Mesendoderm (in vitro differentiated cells): ENCODE data around the gene CD7.

Experiments used
- DNase-seq: peaks from one replicate; pipeline ENCODE4 v3.0.0; 2013
- H2AK5ac ChIP-seq: 2 replicates; pipeline ENCODE4 v1.6.1; 2013; ENCODE audit warnings: low read length, inconsistent platforms
- H2BK120ac ChIP-seq: 2 replicates; pipeline ENCODE4 v1.6.1; 2013; ENCODE audit warnings: low read depth, mild to moderate bottlenecking, low read length, moderate library complexity, mixed read lengths
- H2BK15ac ChIP-seq: replicated peaks from 2 replicates; pipeline ENCODE4 v1.6.1; 2013; ENCODE audit warnings: low read depth, mild to moderate bottlenecking, moderate library complexity
- H2BK5ac ChIP-seq: 2 replicates; pipeline ENCODE4 v1.6.1; 2013; ENCODE audit warnings: low read length, inconsistent platforms
- H3K18ac ChIP-seq: 2 replicates; pipeline ENCODE4 v1.6.1; 2013; ENCODE audit warnings: mild to moderate bottlenecking, low read length, mixed read lengths
- H3K23ac ChIP-seq: one replicate; pipeline ENCODE4 v1.6.1; 2013; ENCODE audit warnings: low read length
- H3K27ac ChIP-seq: 2 replicates; pipeline ENCODE4 v1.5.1; 2013; ENCODE audit warnings: low read depth, mild to moderate bottlenecking, inconsistent platforms, low read length, moderate library complexity
- H3K27me3 ChIP-seq: 2 replicates; pipeline ENCODE4 v1.6.1; 2013; ENCODE audit warnings: low read length, control low read depth, mild to moderate bottlenecking, inconsistent platforms; ENCODE audit not compliant: insufficient read depth, poor library complexity
- H3K36me3 ChIP-seq: 2 replicates; pipeline ENCODE4 v1.6.1; 2013; ENCODE audit warnings: low read length, inconsistent platforms; ENCODE audit not compliant: control insufficient read depth, insufficient read depth
- H3K4ac ChIP-seq: one replicate; pipeline ENCODE4 v1.6.1; 2013; ENCODE audit warnings: low read depth, mild to moderate bottlenecking, low read length, moderate library complexity
- H3K4me1 ChIP-seq: 2 replicates; pipeline ENCODE4 v1.6.1; 2013; ENCODE audit warnings: low read depth, low read length, inconsistent platforms; ENCODE audit not compliant: control insufficient read depth
- H3K4me2 ChIP-seq: 2 replicates; pipeline ENCODE4 v1.6.1; 2013; ENCODE audit warnings: low read length
- H3K4me3 ChIP-seq: 2 replicates; pipeline ENCODE4 v1.5.1; 2013; ENCODE audit warnings: mild to moderate bottlenecking, low read length
- H3K56ac ChIP-seq: one replicate; pipeline ENCODE4 v1.6.1; 2013; ENCODE audit warnings: low read length
- H3K79me1 ChIP-seq: 2 replicates; pipeline ENCODE4 v1.6.1; 2013; ENCODE audit warnings: low read length, inconsistent platforms
- H3K79me2 ChIP-seq: 2 replicates; pipeline ENCODE4 v1.6.1; 2013; ENCODE audit warnings: mild to moderate bottlenecking, low read length; ENCODE audit not compliant: control insufficient read depth, insufficient read depth
- H3K9ac ChIP-seq: 2 replicates; pipeline ENCODE4 v1.6.1; 2013; ENCODE audit warnings: low read length, inconsistent platforms
- H4K5ac ChIP-seq: one replicate; pipeline ENCODE4 v1.6.1; 2013; ENCODE audit warnings: low read length
- H4K8ac ChIP-seq: one replicate; pipeline ENCODE4 v1.6.1; 2013; ENCODE audit warnings: low read depth, mild to moderate bottlenecking, control low read depth, low read length, moderate library complexity
- WGBS: extraction: QIAGEN DNeasy Blood & Tissue Kit; methylation state at CpG from one replicate; pipeline ENCODE4 v1.1.7; 2013; ENCODE audit warnings: low lambda C conversion rate, missing lambda C conversion rate; ENCODE audit not compliant: insufficient coverage; ENCODE audit errors: extremely low coverage; 5-methylcytosine and 5-hydroxymethylcytosine counted together

Gene CD7

GRCh38 chr17:82353484-82353883 lies 36.1 kb upstream of the CD7 start:
- Histone ChIP-seq H3K18ac (no peak overlapping the region), H4K5ac (no peak overlapping the region), H3K27ac (no peak overlapping the region), H3K27me3 (no peaks in the 10 kb centered on the region), H3K23ac (no peak overlapping the region), H3K4me1 (no peaks in the 10 kb centered on the region), H4K8ac (no peak overlapping the region), H3K9ac (no peak overlapping the region), H2BK120ac (no peak overlapping the region), H3K79me2 (no peaks in the 10 kb centered on the region), H2AK5ac (no peak overlapping the region), H2BK15ac (no peak overlapping the region), H3K36me3 (no peaks in the 10 kb centered on the region), H3K79me1 (no peaks in the 10 kb centered on the region), H3K56ac (no peak overlapping the region), H3K4ac (no peak overlapping the region), H2BK5ac (no peak overlapping the region), H3K4me2 (no peak overlapping the region), H3K4me3 (no peak overlapping the region)
- DNase-seq = no peak
- WGBS = no CpG with 5 or more reads among the region's 8 CpGs

GRCh38 chr17:82351713-82352488 lies 34.5 kb upstream of the CD7 start:
- no peaks in the 10 kb centered on the region for H3K36me3 ChIP-seq
- no peak overlapping the region for H2AK5ac ChIP-seq
- H2BK5ac ChIP-seq = no peak overlapping the region
- H3K27ac ChIP-seq = no peak overlapping the region
- no peaks in the 10 kb centered on the region for H3K27me3 ChIP-seq
- H3K79me2 ChIP-seq = no peaks in the 10 kb centered on the region
- no peak overlapping the region for H3K4me3 ChIP-seq
- no peak overlapping the region for H3K23ac ChIP-seq
- no peak overlapping the region for H4K5ac ChIP-seq
- H3K4me1 ChIP-seq = no peaks in the 10 kb centered on the region
- H3K18ac ChIP-seq = no peak overlapping the region
- no peak overlapping the region for H2BK120ac ChIP-seq
- H4K8ac ChIP-seq = no peak overlapping the region
- H3K56ac ChIP-seq = no peak overlapping the region
- no peak overlapping the region for H3K4me2 ChIP-seq
- WGBS = no CpG with 5 or more reads among the region's 26 CpGs
- H3K9ac ChIP-seq = no peak overlapping the region
- peak; percentile 93 for DNase-seq
- H3K4ac ChIP-seq = no peak overlapping the region
- no peaks in the 10 kb centered on the region for H3K79me1 ChIP-seq
- H2BK15ac ChIP-seq = no peak overlapping the region

GRCh38 chr17:82351254-82351712 lies 33.9 kb upstream of the CD7 start:
- Histone ChIP-seq H3K56ac (no peak overlapping the region), H3K79me1 (no peaks in the 10 kb centered on the region), H3K4ac (no peak overlapping the region), H3K4me1 (no peaks in the 10 kb centered on the region), H3K9ac (no peak overlapping the region), H3K27me3 (no peaks in the 10 kb centered on the region), H3K23ac (no peak overlapping the region), H3K36me3 (no peaks in the 10 kb centered on the region), H2BK5ac (no peak overlapping the region), H2AK5ac (no peak overlapping the region), H2BK15ac (no peak overlapping the region), H3K18ac (no peak overlapping the region), H4K5ac (no peak overlapping the region), H3K4me2 (no peak overlapping the region), H3K79me2 (no peaks in the 10 kb centered on the region), H3K27ac (no peak overlapping the region), H3K4me3 (no peak overlapping the region), H4K8ac (no peak overlapping the region), H2BK120ac (no peak overlapping the region)
- DNase-seq = no peak
- no CpG with 5 or more reads among the region's 21 CpGs for WGBS

- no peak overlapping the region for H3K56ac ChIP-seq
- H3K9ac ChIP-seq = no peak overlapping the region
- no peak overlapping the region for H4K8ac ChIP-seq
- no peaks in the 10 kb centered on the region for H3K4me1 ChIP-seq
- H3K79me2 ChIP-seq = no peaks in the 10 kb centered on the region
- H3K36me3 ChIP-seq = no peaks in the 10 kb centered on the region
- H3K4me2 ChIP-seq = no peak overlapping the region
- H3K23ac ChIP-seq = no peak overlapping the region
- no peak overlapping the region for H3K4me3 ChIP-seq
- no peak overlapping the region for H3K27ac ChIP-seq
- no peak overlapping the region for H2BK15ac ChIP-seq
- DNase-seq = no peak
- no peaks in the 10 kb centered on the region for H3K27me3 ChIP-seq
- no peak overlapping the region for H4K5ac ChIP-seq
- H2BK5ac ChIP-seq = no peak overlapping the region
- no peaks in the 10 kb centered on the region for H3K79me1 ChIP-seq
- H2BK120ac ChIP-seq = no peak overlapping the region
- no peak overlapping the region for H2AK5ac ChIP-seq
- no peak overlapping the region for H3K18ac ChIP-seq
- H3K4ac ChIP-seq = no peak overlapping the region
- WGBS = no CpG with 5 or more reads among the region's 28 CpGs
Measured at GRCh38 chr17:82350182-82351030, 33.0 kb upstream of the CD7 start.

GRCh38 chr17:82349287-82349701 lies 31.9 kb upstream of the CD7 start:
- Histone ChIP-seq H2BK5ac (no peak overlapping the region), H3K36me3 (no peaks in the 10 kb centered on the region), H3K79me1 (no peaks in the 10 kb centered on the region), H2AK5ac (no peak overlapping the region), H3K56ac (no peak overlapping the region), H3K27ac (no peak overlapping the region), H2BK120ac (no peak overlapping the region), H3K4ac (no peak overlapping the region), H3K4me2 (no peak overlapping the region), H4K8ac (no peak overlapping the region), H3K27me3 (no peaks in the 10 kb centered on the region), H3K9ac (no peak overlapping the region), H3K18ac (no peak overlapping the region), H2BK15ac (no peak overlapping the region), H4K5ac (no peak overlapping the region), H3K79me2 (no peaks in the 10 kb centered on the region), H3K4me3 (no peak overlapping the region), H3K23ac (no peak overlapping the region), H3K4me1 (no peaks in the 10 kb centered on the region)
- no peak for DNase-seq
- no CpG with 5 or more reads among the region's 11 CpGs for WGBS
